KOPT-K1 (cell line): ENCODE measurements around the gene ARID3C.

Experiments used
- H3K27ac ChIP-seq: fragments of 200-600 bp; sonication (generic); 2 replicates; pipeline ENCODE4 v1.5.1; 2016; ENCODE audit warnings: antibody characterized with exemption, mild to moderate bottlenecking, low read depth, low read length; ENCODE audit not compliant: poor library complexity, severe bottlenecking
- H3K36me3 ChIP-seq: fragments of 200-600 bp; sonication (generic); 2 replicates; pipeline ENCODE4 v1.5.1; 2017; ENCODE audit warnings: antibody characterized with exemption, mild to moderate bottlenecking, low read length, moderate library complexity; ENCODE audit not compliant: insufficient read depth
- H3K9me3 ChIP-seq: fragments of 200-600 bp; sonication (generic); 2 replicates; pipeline ENCODE4 v1.5.1; 2017; ENCODE audit warnings: antibody characterized with exemption, low read length, mild to moderate bottlenecking; ENCODE audit not compliant: insufficient read depth, poor library complexity, severe bottlenecking

Gene ARID3C

DNA sequence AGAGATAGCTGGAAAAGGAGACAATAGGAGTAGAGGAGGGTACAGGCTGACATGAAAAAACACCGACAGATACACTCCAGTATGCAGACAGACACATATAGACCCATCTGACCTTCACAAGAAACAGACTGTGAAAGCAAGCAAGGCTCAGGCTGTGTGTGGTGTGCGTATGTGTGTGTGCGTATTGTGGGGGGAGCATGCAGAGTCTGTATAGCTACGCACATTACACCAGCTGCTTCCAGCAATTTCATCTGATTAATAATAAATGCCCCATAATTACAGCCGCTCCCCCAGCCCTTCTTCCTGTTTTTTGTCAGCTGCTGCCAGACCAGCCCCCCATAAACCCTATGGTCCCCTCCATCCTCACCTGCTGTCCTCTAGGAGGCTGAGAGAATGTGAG, 46.1 kb downstream of the ARID3C start:
- Histone ChIP-seq H3K36me3 (no peaks in the 10 kb centered on the region), H3K27ac (no peak overlapping the region), H3K9me3 (no peaks in the 10 kb centered on the region)

DNA sequence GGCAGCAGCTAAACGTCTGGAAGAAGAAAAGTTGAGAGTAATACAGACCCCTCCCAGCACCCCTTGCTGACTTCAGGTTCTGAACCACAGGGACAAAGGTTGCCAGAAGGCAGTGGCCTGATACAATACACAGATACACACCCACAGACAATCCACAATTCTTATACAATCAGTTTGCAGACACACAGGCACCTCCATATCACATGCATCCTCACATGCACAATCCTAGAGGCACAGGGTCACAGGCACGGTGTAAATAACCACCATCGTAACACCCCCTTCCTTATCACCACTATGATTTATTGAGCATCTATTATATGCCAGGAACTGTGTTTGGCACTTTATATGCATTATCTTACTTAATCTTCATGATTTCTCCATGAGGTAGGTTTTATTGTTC, 47.5 kb downstream of the ARID3C start:
- H3K9me3 ChIP-seq: no peaks in the 10 kb centered on the region
- H3K36me3 ChIP-seq: no peaks in the 10 kb centered on the region
- no peak overlapping the region for H3K27ac ChIP-seq

DNA sequence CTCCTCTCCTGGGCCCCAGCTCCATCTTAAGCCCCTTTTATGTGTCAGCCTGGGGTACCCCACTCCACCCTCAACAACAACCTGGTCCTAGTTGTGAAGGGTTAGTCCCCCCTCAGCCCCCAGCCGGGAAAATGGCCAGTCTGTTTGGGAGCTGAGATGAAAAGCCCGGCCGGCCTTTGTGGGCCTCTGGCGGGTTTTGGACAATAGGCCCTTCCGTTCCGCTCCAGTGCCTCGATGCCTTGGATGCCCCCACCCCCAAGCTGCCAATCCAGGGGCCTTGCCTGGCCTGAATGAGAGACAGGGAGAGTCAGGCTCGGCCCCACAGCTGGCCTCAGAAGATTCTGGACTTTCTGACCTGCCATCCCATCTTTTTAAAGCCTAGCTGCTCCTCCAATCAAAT, 48.5 kb downstream of the ARID3C start:
- Histone ChIP-seq H3K9me3 (no peaks in the 10 kb centered on the region), H3K27ac (no peak overlapping the region)

DNA sequence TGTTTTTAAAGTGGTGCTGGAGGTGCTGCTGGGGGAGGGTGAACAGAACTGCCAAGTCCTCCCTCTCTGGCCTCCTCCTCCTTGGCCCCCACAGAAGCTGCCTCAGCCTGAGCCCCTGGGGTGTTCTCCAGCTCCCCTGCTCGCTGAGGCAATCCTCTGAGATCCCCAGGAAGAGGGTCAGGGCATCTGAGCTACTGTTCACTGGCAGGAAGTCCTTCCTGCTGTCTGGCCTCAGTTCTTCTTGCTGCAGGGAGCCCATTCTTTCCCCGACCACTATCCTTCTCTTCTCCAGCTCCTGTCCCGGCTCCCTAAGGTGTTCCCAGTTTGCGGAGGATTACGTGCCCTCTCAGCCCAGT, 49.1 kb downstream of the ARID3C start:
- Histone ChIP-seq H3K9me3 (no peaks in the 10 kb centered on the region), H3K27ac (no peak overlapping the region), H3K36me3 (no peaks in the 10 kb centered on the region)

More for the DNA sequence above, 48.5 kb downstream of the ARID3C start:
- no peaks in the 10 kb centered on the region for H3K36me3 ChIP-seq

DNA sequence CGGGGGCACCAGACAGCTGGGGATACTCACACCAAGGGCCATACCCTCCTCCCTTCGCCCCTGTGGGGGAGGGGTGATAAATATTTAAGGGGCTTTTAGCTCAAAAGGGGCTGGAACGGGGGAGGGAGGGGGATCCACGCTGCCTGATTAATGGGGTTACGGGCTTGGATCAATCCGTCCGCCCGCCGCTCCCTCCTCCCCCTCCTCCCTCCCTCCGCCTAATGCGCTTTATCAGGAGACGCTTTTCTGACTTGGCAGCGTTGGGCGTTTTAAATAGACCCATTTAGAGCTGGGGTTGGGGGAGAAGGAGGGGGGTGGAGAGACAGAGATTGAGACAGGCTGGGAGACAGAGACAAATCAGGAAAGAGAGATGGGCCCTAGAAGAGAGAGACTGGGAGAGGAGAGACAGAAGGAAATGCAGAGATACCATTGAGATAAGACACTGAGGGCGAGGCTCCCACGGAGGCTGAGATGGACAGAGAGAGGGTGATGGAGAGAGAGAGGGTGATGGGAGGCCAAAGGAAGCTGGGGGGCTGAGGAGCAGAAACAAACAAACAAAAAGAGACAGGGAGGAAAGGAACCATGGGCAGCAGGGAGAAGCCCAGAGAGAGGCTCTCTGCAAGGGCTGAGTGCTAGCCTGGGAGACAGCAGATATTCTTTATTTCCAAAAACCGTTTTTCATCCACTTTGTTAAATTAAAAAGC, 49.6 kb downstream of the ARID3C start:
- Histone ChIP-seq H3K27ac (no peak overlapping the region), H3K36me3 (no peaks in the 10 kb centered on the region), H3K9me3 (no peaks in the 10 kb centered on the region)

DNA sequence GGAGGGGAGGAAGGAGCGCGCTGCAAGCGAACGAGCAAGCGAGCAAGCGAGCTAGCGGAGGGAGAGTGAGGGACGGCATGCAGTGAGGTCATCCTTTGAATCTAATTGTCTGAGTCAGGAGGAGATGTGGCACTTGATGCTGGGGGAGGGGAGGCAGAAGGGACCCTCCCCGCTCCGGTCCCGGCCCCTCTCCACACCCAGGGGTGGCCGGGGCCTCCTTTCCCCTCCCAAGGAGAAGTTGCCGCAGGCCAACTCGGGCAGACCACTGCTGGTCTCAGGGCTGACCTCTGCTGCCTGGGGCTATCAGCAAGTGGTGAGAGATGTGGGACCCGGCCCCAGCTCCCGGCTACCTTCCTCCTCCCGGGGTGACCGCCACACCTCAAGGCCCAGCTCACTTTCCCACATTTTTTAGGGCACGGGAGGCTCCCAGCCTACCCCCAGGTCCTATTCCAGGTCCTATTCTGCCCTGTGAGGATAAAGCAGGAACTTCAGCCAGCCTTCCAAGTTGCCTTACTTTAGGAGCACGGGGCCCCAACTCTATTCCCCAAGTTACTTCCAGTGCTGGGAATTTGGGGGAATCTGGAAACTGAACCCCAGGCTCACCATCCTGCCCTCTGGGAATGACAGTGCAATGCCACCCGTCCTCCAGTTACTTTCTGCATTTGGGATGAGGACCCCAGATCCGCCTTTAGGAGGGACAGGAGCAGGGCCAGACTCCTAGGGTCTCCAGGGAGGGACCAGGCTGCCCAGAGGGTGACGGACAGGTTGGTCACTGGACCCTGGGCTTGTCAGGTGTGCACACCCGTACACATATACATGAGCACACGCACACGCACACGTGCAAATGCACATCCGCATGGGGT, 50.4 kb downstream of the ARID3C start:
- Histone ChIP-seq H3K9me3 (no peaks in the 10 kb centered on the region), H3K27ac (no peak overlapping the region), H3K36me3 (no peaks in the 10 kb centered on the region)

DNA sequence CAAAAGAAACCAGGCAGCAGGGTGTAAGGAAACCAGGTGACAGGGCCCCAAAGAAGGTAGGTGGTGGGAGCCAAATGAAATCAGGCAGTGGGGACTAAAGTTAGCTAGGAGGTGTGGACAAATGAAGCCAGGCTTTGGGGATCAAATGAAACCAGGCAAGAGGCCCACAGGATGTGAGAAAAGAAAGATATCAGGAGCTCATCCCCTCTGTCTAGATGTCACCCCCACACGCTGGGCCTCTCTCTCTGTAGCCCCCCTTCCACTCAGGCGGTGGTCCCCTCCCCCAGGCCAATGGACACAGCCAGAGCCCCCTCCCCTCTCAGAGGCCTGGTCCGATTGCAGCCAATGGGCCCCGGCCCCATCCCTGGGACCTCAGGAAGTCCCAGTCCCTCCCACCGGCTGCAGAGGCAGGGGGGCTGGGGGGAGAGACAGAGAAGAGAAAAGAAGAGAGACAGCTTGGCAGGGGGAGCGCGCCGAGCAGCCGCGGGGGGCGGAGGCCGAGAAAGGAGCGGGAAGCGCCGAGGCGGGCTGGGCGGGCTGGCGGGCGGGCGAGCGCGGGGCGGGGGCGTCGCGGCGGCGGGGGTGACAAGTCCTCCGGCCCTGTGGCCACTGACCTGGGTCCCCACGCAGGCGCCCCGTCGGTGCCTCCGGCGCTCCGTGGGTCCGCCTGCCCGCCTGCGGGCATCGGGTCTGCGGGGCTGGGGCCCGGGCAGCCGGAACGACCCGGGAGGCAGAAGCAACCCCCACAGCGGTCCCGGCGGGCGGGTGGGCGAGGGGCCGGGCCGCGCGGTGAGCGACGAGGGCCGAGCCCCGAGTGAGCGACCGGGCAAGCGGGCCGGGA, 51.2 kb downstream of the ARID3C start:
- no peaks in the 10 kb centered on the region for H3K36me3 ChIP-seq
- no peaks in the 10 kb centered on the region for H3K9me3 ChIP-seq
- no peak overlapping the region for H3K27ac ChIP-seq

DNA sequence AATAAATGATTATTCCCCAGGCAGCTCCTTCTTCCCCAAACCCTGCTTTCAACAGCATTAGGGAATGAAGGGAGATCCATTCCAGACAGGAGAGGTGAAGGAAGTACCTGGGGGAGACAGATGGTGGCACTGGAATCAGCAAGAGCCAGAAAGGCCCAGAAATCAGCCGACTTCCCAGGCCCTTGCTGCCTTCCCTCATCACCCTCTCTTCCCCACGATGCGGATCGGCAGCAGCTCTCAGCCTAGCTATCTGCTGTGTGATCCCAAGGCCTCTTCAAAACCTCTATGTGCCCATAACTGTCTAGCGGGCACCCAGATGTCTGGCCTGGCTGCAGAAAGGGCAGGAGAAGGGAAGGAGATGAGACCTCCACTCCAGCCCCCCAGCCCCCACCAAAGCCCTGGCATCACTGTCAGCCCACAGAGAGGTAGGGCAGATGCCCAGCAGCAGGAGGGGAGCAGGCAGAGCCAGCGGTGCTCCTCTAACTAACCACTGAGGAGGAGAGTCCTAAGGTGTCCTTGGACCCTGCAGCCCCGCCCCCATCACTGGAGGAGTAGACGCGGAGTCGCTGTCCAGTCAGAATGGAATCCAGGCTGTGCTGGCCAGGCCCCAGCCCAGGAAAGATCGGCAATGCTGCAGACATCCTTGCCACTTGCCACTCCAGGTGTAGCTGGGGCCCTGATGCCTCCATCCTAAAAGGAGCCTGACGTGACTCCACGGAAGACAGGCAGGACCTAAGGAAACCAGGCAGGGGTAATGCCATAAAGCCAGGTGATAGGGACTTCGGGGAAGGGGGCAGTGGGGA, 52.1 kb downstream of the ARID3C start:
- Histone ChIP-seq H3K9me3 (no peaks in the 10 kb centered on the region), H3K36me3 (no peaks in the 10 kb centered on the region), H3K27ac (no peak overlapping the region)

DNA sequence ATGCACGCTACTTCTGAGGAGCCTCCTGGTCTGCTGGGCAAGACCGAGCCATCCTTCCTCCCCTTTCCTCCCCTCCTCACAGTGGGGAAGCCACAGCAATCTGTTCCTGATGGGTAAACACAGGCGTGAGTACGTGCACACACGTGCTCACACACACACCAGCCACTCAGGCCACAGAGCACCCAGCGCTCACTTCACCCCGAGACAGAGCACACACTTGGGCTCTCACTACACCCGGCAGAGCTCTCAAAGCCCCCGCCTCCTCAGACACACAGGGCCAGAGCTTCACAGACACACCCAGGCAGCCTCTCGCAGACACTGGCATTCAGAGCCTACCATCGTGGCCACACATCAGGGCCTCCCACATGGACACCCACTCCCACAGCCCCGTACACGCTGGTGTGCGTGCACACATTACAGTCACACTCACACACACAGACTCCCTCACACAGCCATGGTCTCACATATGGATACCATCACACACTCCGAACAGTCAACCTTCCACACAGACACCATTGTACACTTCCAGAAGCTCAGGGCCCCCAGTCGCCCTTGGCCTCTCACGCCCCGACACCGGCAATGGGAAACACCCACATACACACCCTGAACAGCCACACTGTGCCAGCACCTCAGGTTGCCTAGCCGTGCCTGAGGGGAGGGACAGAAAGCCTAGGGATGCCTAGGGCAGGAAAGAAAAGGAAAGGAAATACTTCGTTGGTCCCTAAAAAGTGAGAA, 52.8 kb downstream of the ARID3C start:
- no peaks in the 10 kb centered on the region for H3K9me3 ChIP-seq
- H3K36me3 ChIP-seq: no peaks in the 10 kb centered on the region
- H3K27ac ChIP-seq: no peak overlapping the region

DNA sequence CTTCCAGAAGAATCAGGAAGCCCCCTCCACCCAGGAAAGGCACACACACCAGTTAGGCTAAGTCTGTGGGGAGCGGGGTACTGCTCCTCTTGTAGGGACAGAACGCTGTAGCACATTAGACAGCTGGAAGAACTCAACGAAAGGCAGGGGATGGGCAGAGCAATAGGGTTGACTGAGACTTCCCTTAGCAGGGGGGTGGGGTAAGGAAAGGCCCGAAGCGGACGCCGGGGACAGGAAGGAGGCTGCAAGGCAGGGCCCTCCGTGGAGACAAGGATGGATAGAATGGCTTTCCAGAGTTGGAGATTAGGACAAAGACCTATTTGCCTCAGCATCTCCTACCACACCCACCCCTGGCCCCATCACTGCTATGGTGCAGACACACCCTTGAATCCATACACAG, 53.6 kb downstream of the ARID3C start:
- H3K27ac ChIP-seq: no peak overlapping the region
- no peaks in the 10 kb centered on the region for H3K36me3 ChIP-seq
- no peaks in the 10 kb centered on the region for H3K9me3 ChIP-seq

DNA sequence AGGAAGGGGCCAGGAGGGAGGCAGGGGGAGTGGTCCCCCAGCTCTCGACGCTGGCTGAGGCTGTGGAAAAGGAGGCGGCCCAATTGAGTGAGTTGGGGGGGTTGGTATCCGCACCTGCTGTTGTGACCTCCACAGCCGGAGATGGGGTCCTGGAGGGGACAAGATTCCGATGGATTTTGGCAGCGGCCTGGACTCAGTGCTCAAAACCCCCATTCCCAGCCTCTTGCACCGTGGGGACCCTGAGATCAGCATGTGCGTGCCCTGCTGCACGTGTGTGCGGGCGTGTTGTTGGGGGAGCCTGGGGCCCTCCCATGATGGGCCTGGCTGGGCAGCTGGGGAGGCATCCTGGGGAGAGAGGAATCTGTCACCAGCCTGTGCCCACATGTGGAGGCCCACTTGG, 54.3 kb downstream of the ARID3C start:
- no peak overlapping the region for H3K27ac ChIP-seq
- no peaks in the 10 kb centered on the region for H3K36me3 ChIP-seq
- no peaks in the 10 kb centered on the region for H3K9me3 ChIP-seq

DNA sequence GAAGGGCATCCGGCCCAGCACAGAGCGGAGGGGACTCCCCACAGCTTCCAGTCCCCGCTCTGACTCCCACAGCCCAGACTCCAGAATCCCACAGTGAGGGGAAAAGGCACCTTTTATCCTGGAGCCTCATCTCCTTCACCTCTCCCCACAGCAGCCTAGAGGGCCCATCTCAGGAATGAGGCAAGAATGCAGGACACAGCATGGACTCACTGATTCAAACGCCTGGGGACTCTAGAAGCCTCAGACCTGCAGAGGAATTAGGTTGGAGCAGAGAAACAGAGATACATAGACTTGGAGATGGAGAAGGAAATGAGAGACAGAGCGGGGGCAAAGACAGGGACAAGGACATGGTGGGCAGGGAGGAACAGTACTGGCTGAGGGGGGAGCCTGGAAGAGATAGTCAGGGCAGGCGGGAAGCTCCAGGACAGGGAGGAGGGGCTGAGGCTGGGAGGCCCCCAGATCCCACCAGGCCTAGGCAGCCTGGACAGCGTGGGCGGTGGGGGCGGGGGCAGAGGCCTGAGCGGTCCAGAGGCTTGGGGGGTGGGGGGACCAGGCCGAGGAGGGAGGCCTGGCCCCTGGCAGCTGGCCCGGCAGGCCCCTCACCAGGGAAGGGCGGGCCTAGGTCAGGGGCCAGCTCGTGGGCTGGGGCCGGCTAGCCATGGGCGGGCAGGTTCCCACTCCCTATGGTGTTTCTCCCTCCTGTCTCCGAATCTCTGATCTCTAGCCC, 55.1 kb downstream of the ARID3C start:
- Histone ChIP-seq H3K9me3 (no peaks in the 10 kb centered on the region), H3K27ac (no peak overlapping the region), H3K36me3 (no peaks in the 10 kb centered on the region)

DNA sequence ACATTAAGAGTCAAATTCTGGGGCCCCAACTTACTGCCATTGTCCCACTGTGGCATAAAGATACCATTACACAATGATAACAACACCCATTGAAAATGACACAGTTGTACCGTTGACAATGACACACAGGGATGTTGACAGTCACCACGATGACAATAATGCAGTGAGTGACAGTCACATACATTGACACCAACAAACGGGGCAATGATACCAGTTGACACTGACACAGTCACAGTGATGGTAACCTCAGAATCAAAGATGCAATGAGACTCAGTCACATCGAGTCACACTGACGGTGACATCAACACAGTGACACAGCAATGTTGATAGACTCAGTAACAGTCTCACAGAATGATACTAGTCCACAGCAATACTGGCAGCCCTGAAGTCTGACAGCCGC, 56.2 kb downstream of the ARID3C start:
- H3K9me3 ChIP-seq: no peaks in the 10 kb centered on the region
- no peak overlapping the region for H3K27ac ChIP-seq
- H3K36me3 ChIP-seq: no peaks in the 10 kb centered on the region
